Ascending aorta (tissue), 2 donors: ENCODE results near the gene GPBAR1. TPM values are rescaled to one million over a fixed set of nuclear protein-coding genes. Genes with fewer than 3 reads are reported as not detected.

Source experiments
- DNase-seq, 2 donors: peaks; one replicate each; pipeline ENCODE4 v3.0.0-alpha.2; 2019; ENCODE audit warnings: low spot score in 2 of 2
- H3K27ac ChIP-seq, 2 donors: fragments of 200-600 bp; sonication (generic); one replicate each; pipeline ENCODE4 v1.5.1; 2016 to 2017; ENCODE audit warnings: mild to moderate bottlenecking in 1 of 2
- H3K27me3 ChIP-seq: fragments of 200-600 bp; sonication (generic); one replicate; pipeline ENCODE4 v1.5.1; 2017
- H3K36me3 ChIP-seq, 2 donors: fragments of 200-600 bp; sonication (generic); one replicate each; pipeline ENCODE4 v1.5.1; 2016
- H3K4me1 ChIP-seq, 2 donors: fragments of 200-600 bp; sonication (generic); one replicate each; pipeline ENCODE4 v1.5.1; 2016 to 2017; ENCODE audit warnings: mild to moderate bottlenecking in 1 of 2
- H3K4me3 ChIP-seq, 2 donors: fragments of 200-600 bp; sonication (generic); one replicate each; pipeline ENCODE4 v1.5.1; 2016 to 2017; ENCODE audit warnings: mild to moderate bottlenecking in 1 of 2
- H3K9me3 ChIP-seq, 2 donors: fragments of 200-600 bp; sonication (generic); one replicate each; pipeline ENCODE4 v1.5.1; 2016
- intact Hi-C: fragments of 100-400 bp; cut with DNase I; formaldehyde crosslinking; loops from one replicate; pipeline ENCODE4 v1.15.1; 2023
- total RNA-seq: library from RNA; depleted of rRNA; stranded (reverse); fragments of >200 nt; gene quantifications from one replicate; pipeline ENCODE4 v1.1.0, GENCODE V29; 2016
- TF ChIP-seq, protein P1 (sequence below), 3 experiments: fragments of 200-600 bp in 2 of 3; fragments of 450-650 bp in 1 of 3; sonication (generic) in 2 of 3; IDR thresholded peaks; one replicate each; pipeline ENCODE4 v1.5.1; 2016 to 2019; ENCODE audit warnings: antibody characterized with exemption in 3 of 3, mild to moderate bottlenecking in 1 of 3, moderate library complexity in 1 of 3

Gene GPBAR1
- total RNA-seq, 1 donor from 2014 or later, result not detected

DNA sequence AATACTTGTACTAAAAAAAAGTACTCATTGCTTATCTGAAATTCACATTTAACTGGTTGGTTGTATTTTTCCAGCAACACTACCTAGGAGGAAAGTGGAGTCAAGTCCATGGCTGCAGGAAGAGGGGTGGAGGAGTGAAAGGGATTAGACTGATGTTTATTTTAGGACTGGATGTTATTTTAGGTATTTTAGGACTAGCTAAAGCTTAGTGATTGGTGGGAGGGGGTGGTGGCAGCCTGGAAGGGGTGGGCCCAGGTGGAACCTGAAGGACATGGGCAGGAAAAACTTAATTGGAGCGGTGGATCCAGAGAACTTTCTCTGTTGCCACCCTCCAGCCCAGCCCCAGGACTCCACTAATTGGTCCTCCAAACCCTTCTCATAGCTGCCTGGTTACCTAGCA is 35.4 kb downstream of the GPBAR1 start:
- DNase-seq, result no peak
- Histone ChIP-seq H3K27me3 (no peaks in the 10 kb centered on the region), H3K4me1 (peaks cover 20 to 57% of the 10 kb centered on the region in 2 donors), H3K4me3 (no peak overlapping the region), H3K27ac (peak overlapping the region; percentile 98 to 99), H3K9me3 (no peaks in the 10 kb centered on the region), H3K36me3 (no peaks in the 10 kb centered on the region)
- TF ChIP-seq, protein P1, sequence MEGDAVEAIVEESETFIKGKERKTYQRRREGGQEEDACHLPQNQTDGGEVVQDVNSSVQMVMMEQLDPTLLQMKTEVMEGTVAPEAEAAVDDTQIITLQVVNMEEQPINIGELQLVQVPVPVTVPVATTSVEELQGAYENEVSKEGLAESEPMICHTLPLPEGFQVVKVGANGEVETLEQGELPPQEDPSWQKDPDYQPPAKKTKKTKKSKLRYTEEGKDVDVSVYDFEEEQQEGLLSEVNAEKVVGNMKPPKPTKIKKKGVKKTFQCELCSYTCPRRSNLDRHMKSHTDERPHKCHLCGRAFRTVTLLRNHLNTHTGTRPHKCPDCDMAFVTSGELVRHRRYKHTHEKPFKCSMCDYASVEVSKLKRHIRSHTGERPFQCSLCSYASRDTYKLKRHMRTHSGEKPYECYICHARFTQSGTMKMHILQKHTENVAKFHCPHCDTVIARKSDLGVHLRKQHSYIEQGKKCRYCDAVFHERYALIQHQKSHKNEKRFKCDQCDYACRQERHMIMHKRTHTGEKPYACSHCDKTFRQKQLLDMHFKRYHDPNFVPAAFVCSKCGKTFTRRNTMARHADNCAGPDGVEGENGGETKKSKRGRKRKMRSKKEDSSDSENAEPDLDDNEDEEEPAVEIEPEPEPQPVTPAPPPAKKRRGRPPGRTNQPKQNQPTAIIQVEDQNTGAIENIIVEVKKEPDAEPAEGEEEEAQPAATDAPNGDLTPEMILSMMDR (IDR thresholded peaks at IDR 0.05), result no peak
- intact Hi-C loops, result no loop called here

- Histone ChIP-seq H3K27ac (peak overlapping the region; percentile 98 to 99), H3K4me1 (peaks cover 20 to 57% of the 10 kb centered on the region in 2 donors), H3K27me3 (no peaks in the 10 kb centered on the region), H3K36me3 (no peaks in the 10 kb centered on the region), H3K9me3 (no peaks in the 10 kb centered on the region), H3K4me3 (no peak overlapping the region)
- TF ChIP-seq, protein P1 (IDR thresholded peaks at IDR 0.05), result no peak
- intact Hi-C loops, result no loop called here
- no peak for DNase-seq
Measured at GRCh38 chr2:218296847-218297246, 36.0 kb downstream of the GPBAR1 start.

- Histone ChIP-seq H3K27me3 (no peaks in the 10 kb centered on the region), H3K4me3 (no peak overlapping the region), H3K9me3 (no peaks in the 10 kb centered on the region), H3K4me1 (peaks cover 14 to 49% of the 10 kb centered on the region in 2 donors), H3K27ac (peak overlapping the region; percentile 98 to 99), H3K36me3 (no peaks in the 10 kb centered on the region)
- TF ChIP-seq, protein P1 (IDR thresholded peaks at IDR 0.05), result no peak
- DNase-seq, result no peak
- intact Hi-C loops, result loop anchor here (1.0 kb wide), 1 partner anchor 26 kb away; no protein-coding TSS in a partner anchor
Measured at GRCh38 chr2:218298314-218298875, 37.6 kb downstream of the GPBAR1 start.

DNA sequence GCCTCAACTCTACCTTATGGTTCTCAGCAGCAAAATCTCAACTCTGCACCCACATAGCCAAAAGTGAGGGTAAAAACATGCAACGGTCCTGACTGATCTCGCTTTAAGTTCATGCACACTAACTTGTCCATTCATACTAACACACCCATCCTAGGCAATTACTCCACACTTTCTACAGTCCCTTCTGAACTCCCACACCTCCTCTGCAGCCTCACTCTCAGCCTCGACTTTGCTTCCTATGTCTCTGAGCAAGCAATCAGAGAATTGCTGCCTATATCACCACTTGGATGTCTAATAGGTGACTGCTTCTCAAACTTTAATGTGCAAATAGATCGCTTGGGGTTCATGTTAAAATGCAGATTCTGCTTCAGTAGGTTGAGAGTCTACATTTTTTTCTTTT is 39.3 kb downstream of the GPBAR1 start:
- no peaks in the 10 kb centered on the region for H3K27me3 ChIP-seq
- TF ChIP-seq, protein P1 (IDR thresholded peaks at IDR 0.05), result no peak
- H3K27ac ChIP-seq, result no peak overlapping the region
- H3K9me3 ChIP-seq, result no peaks in the 10 kb centered on the region
- no peaks in the 10 kb centered on the region for H3K36me3 ChIP-seq
- peaks cover 8 to 31% of the 10 kb centered on the region in 2 donors for H3K4me1 ChIP-seq
- DNase-seq, result no peak
- H3K4me3 ChIP-seq, result no peak overlapping the region
- intact Hi-C loops, result loop anchor here (2.0 to 5.0 kb wide), 3 partner anchors 23 to 167 kb away; no protein-coding TSS in a partner anchor

DNA sequence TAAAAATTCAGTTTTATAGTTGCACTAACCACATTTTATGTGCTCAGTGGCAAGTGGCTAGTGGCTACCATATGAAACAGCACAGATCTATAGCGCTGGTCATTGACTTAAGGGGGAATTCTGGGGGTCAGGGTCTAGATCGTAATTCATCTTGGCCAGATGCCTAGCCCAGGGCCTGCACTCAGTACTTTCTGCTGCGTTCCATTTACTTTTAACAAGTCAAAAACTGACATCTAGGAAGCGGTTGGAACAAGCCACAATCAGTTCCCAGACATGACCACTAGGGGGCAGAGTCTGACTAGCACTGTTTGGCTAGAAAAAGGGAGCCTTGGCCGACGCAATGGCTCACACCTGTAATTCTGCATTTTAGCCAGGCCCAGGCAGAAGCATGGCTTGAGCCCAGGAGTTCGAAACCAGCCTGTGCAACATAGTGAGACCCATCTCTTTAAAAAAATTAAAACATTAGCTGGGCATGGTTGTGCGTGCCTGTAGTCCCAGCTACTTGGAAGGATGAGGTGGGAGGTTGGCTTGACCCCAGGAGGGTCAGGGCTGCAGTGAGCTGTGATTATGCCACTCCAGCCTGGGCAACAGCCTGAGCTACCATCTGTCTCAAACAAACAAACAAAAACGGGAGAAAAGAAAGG is 40.5 kb downstream of the GPBAR1 start:
- H3K4me1 ChIP-seq, result peaks cover 0 to 21% of the 10 kb centered on the region in 2 donors
- intact Hi-C loops, result loop anchor here (1.0 to 5.0 kb wide), 5 partner anchors 22 to 166 kb away; partner anchors contain the start of gene CATIP
- no peaks in the 10 kb centered on the region for H3K9me3 ChIP-seq
- no peaks in the 10 kb centered on the region for H3K36me3 ChIP-seq
- peak in 1 of 2 donors; percentile 94 for DNase-seq
- TF ChIP-seq, protein P1 (IDR thresholded peaks at IDR 0.05), result peak; percentile 94 to 96 (median 95)
- H3K4me3 ChIP-seq, result no peak overlapping the region
- peak overlapping the region in 1 of 2 donors; percentile 4 for H3K27ac ChIP-seq
- H3K27me3 ChIP-seq, result no peaks in the 10 kb centered on the region
